ENCODE measurements around the gene RHOA. TPM values are rescaled to one million over a fixed set of nuclear protein-coding genes. Genes with fewer than 3 reads are reported as not detected.
A peak's percentile ranks its signal among the peaks of the same experiment; 100 is the strongest.
"Not testable (repeated sequence)": the region's sequence is repeated elsewhere in the genome, so short reads cannot be mapped to it uniquely, and the experiment has no call there.

The RHOA gene
- polyA plus RNA-seq, 3 donors from 2014 or later = 863 to 1,056 (median 891) TPM

DNA sequence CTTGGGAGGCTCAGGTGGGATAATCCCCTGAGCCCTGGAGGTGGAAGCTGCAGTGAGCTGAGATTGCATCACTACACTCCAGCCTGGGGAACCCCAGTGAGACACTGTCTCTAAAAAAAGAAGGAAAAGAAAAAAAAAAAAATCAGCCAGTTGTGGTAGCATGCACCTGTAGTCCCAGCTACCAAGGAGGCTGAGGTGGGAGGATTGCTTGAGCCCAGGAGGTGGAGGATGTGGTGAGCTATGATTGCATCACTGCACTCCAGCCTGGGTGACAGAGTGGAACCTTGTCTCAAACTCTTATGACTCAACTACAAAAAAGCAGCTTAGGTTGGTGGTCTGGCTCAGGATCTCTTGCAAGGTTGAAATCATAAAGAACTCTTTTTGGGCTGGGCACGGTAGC is 34.3 kb downstream of the RHOA start:
- Mint-ChIP-seq H3K27ac (peak overlapping the region in 3 of 6 donors; percentile 6 to 64 (median 57)), H3K27me3 (ENCODE audit: low read depth in 3 of 3) (peaks cover 0 to 2% (median 0%) of the 10 kb centered on the region in 3 donors), H3K9me3 (no peaks in the 10 kb centered on the region), H3K4me1 (peaks cover 55 to 66% of the 10 kb centered on the region in 2 donors), H3K4me3 (peak overlapping the region in 2 of 5 donors; percentile 15 to 26), H3K36me3 (peaks cover 0 to 8% (median 7%) of the 10 kb centered on the region in 3 donors)
- DNase-seq = no peak

DNA sequence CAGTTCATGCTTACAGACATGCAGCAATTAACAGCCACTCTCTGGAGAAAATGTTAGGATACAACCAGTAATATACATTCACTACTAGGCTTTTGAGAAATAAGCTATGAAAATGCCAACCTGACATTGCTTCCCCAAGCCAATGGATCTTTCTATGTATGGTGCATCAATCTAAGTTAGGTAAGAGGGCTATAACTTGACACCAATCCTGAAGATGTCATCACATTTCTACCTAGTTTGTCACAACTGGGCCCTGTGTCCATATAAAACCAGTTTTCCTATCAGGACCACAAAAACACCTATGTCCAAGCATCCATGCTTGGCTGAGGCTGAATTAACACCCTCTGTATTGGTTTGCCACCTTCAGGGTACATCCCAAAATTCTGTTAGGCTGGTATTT is 39.8 kb downstream of the RHOA start:
- H3K27me3 Mint-ChIP-seq (ENCODE audit: low read depth in 3 of 3) = peaks cover 0 to 6% (median 5%) of the 10 kb centered on the region in 3 donors
- peak overlapping the region in 2 of 6 donors; percentile 31 to 64 for H3K27ac Mint-ChIP-seq
- H3K9me3 Mint-ChIP-seq = no peaks in the 10 kb centered on the region
- H3K4me1 Mint-ChIP-seq = peaks cover 28 to 48% of the 10 kb centered on the region in 2 donors
- no peak overlapping the region for H3K4me3 Mint-ChIP-seq
- no peak for DNase-seq
- H3K36me3 Mint-ChIP-seq = peaks cover 0 to 25% (median 11%) of the 10 kb centered on the region in 3 donors

DNA sequence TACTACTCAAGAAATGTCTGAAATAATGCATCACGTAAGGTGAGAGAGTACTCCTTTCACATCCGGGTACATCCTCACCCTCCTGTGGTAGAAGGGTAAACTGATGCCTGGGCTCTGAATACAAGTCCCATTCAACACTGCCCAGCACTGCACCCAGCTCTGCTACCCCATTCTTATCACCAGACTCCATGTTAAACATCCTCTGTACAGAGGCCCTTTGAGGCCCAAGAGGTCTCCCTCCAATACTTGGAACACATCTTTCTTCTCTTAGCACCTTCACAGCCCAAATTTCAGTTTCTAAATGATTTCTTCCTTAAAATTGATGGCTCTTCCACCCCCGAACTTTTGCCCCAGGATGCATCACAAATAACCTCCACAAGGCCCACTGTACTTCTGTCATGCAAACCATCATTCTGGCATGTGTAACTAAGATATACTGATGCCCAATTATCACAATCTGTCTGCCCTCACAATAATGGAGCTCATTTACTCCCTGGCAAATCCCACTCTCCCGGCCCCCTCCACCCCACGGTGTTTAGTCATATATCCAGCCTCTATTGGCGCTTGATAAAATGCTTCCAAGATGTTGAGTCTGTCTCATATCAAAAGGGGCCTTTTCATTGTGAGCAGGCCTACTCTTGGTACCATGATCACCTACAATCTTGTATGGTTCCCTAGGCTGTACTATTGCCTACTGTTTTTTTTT is 41.0 kb downstream of the RHOA start:
- DNase-seq = no peak
- Mint-ChIP-seq H3K4me1 (peaks cover 23 to 49% of the 10 kb centered on the region in 2 donors), H3K36me3 (peaks cover 0 to 29% (median 15%) of the 10 kb centered on the region in 3 donors), H3K9me3 (no peaks in the 10 kb centered on the region), H3K27me3 (ENCODE audit: low read depth in 3 of 3) (peaks cover 0 to 9% (median 5%) of the 10 kb centered on the region in 3 donors), H3K27ac (peak overlapping the region in 5 of 6 donors; percentile 1 to 60 (median 15)), H3K4me3 (peak overlapping the region in 1 of 5 donors; percentile 4)

DNA sequence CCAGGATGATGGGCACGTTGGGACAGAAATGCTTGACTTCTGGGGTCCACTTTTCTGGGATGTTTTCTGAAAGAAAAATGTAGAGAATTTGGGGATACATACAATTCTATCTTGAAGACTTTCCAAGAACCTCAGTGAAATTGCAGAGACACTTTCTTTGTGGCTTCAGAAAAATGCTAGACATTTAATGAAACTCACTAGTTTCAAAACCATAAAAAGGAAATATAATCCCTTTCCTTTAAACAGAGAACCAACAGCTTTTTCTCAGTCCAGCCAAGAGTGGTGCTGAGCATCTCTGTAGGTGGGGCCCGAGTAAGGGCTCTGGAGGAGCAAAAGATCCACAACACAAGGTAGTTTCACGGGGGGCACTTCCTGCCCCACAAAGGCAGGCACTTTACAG is 49.2 kb downstream of the RHOA start:
- H3K4me3 Mint-ChIP-seq = no peak overlapping the region

DNA sequence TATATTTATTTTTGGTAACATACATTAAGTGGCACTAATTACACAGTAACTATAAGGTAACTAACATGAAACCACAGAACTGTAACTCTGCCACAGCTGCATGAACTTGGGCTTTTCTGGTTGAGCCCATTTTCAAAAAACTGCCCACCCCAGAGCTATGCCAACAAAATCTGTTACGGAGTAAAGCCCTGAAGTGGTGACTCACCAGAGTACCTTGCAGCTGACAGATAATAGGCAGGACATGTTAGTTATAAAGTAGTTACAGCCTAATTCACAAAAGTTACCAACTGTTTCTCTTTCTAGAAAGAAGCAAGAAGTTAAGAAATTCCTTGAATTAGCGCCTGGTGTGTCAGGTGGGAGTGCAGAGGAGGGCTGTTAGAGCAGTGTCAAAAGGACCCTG is 52.2 kb downstream of the RHOA start:
- Mint-ChIP-seq H3K27me3 (ENCODE audit: low read depth in 3 of 3) (peaks cover 0 to 3% (median 2%) of the 10 kb centered on the region in 3 donors), H3K4me1 (peaks cover 15 to 23% of the 10 kb centered on the region in 2 donors), H3K9me3 (no peaks in the 10 kb centered on the region), H3K36me3 (peaks cover 15 to 19% (median 15%) of the 10 kb centered on the region in 3 donors), H3K27ac (peak overlapping the region; percentile 75 to 89 (median 84)), H3K4me3 (peak overlapping the region in 2 of 5 donors; percentile 58 to 87)
- no peak for DNase-seq

More for the DNA sequence above, 49.2 kb downstream of the RHOA start:
- Mint-ChIP-seq H3K9me3 (no peaks in the 10 kb centered on the region), H3K27ac (peak overlapping the region in 4 of 6 donors; percentile 5 to 43 (median 35)), H3K27me3 (ENCODE audit: low read depth in 3 of 3) (peaks cover 0 to 3% (median 3%) of the 10 kb centered on the region in 3 donors), H3K4me1 (peaks cover 8 to 9% of the 10 kb centered on the region in 2 donors), H3K36me3 (peaks cover 10 to 16% (median 15%) of the 10 kb centered on the region in 3 donors)
- no peak for DNase-seq

DNA sequence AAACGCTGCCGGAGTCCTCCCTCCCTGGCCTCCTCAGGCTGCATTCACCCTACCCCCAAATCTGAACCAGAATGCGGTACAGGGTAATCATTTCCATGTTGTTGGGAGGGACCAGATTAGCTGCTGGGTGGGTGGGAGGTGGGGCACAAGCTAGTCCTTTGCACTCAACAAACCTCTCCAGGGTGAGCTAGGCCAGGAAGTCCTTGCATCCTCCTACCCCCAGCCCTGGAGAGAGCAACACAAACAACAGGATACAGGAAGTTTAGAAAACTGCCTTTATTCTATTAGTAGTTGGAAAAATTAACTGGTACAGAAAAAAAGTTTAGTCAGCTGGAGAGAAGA is 52.9 kb downstream of the RHOA start:
- H3K27ac Mint-ChIP-seq = peak overlapping the region; percentile 75 to 89 (median 84)
- DNase-seq = no peak
- peak overlapping the region; percentile 87 to 97 (median 96) for H3K4me3 Mint-ChIP-seq
- H3K4me1 Mint-ChIP-seq = peaks cover 15 to 23% of the 10 kb centered on the region in 2 donors
- H3K36me3 Mint-ChIP-seq = peaks cover 15 to 19% (median 15%) of the 10 kb centered on the region in 3 donors
- peaks cover 0 to 3% (median 2%) of the 10 kb centered on the region in 3 donors for H3K27me3 Mint-ChIP-seq (ENCODE audit: low read depth in 3 of 3)
- H3K9me3 Mint-ChIP-seq = no peaks in the 10 kb centered on the region

DNA sequence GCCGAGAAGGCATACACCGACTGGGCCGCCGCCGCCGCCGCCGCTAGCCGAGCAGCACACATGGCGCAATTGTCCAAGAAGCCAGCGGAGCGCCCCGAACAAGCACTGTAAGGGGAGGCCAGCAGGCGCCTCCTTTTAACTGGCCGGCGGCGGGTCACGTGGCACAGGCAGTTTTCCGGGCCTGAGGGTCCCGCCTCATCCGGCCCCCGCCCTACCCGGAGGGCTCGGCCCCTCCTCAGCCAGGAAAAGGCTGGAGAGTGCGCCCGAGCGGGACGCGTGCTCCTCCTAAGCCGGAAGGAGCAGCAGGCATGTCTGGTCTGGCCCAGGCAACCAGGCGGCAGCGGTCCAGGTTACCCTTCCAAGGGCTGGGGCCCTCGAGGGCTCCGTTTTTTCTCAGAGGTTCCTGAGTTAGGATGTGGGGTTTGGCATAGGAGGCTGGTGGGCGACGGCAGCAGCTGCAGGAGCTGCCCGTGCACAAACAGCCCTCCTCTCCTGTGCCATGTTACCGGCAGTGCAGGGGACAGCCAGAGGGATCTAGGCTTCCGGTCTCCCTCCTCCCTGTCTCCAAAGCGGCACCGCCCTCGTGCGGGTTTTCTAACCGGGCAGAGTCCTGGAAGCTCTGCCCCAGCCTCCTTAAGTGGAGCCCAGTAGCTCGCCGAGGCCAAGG is 53.4 kb downstream of the RHOA start, which contains the start of gene GPX1:
GPX1 (minus strand) TSS at position 137 of the 667 bp plus-strand sequence; CDS start at position 62, 75 bp downstream.
- peak within 1 kb of the TSS; percentile 87 to 97 (median 96) for H3K4me3 Mint-ChIP-seq
- H3K27me3 Mint-ChIP-seq (ENCODE audit: low read depth in 3 of 3) = peaks cover 0 to 3% (median 2%) of the 10 kb centered on the region in 3 donors
- DNase-seq = peak; percentile 77 to 78 (median 78)
- peak within 1 kb of the TSS; percentile 86 to 93 (median 92) for H3K27ac Mint-ChIP-seq
- H3K4me1 Mint-ChIP-seq = peaks cover 15 to 23% of the 10 kb centered on the region in 2 donors
- H3K9me3 Mint-ChIP-seq = no peaks in the 10 kb centered on the region
- H3K36me3 Mint-ChIP-seq = peaks cover 15 to 19% (median 15%) of the 10 kb centered on the region in 3 donors

DNA sequence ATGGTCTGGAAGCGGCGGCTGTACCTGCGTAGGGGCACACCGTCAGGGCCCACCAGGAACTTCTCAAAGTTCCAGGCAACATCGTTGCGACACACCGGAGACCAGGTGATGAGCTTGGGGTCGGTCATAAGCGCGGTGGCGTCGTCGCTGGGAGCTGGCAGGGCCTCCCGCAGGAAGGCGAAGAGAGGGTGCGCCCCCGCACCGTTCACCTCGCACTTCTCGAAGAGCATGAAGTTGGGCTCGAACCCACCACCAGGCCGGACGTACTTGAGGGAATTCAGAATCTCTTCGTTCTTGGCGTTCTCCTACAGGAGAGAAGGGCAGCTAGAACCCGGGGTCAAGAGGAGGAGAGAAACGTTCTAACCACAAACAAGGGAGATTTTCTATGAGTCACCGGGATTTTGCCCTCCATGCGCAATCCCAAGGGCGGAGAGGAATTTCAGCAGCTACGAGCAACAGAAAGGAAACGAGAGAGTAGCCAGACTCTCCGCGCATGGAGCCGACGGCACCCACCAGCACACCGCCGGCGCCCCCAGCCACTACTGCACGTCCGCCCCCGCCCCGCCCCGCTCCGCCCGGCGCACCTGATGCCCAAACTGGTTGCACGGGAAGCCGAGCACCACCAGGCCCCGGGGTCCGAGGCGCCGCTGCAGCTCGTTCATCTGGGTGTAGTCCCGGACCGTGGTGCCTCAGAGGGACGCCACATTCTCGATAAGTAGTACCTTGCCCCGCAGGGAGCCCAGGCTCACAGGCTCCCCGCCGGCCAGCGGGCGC is 54.1 kb downstream of the RHOA start:
- peaks cover 14 to 18% (median 14%) of the 10 kb centered on the region in 3 donors for H3K36me3 Mint-ChIP-seq

DNA sequence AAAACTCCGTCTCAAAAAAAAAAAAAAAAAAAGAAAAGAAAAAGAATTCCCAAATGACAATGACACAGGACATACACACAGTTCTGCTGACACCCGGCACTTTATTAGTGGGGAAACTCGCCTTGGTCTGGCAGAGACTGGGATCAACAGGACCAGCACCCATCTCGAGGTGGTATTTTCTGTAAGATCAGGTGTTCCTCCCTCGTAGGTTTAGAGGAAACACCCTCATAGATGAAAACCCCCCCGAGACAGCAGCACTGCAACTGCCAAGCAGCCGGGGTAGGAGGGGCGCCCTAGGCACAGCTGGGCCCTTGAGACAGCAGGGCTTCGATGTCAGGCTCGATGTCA is 54.7 kb downstream of the RHOA start:
- not testable (repeated sequence) for H3K27me3 Mint-ChIP-seq (ENCODE audit: low read depth in 3 of 3); H3K9me3 Mint-ChIP-seq
- peak in 1 of 3 donors; percentile 6 for DNase-seq
- Mint-ChIP-seq H3K36me3 (peaks cover 11 to 14% (median 11%) of the 10 kb centered on the region in 3 donors), H3K27ac (peak overlapping the region; percentile 86 to 93 (median 92)), H3K4me1 (peaks cover 15 to 21% of the 10 kb centered on the region in 2 donors), H3K4me3 (peak overlapping the region; percentile 87 to 97 (median 96))

More for the DNA sequence above, 54.1 kb downstream of the RHOA start:
- Mint-ChIP-seq H3K4me1 (peaks cover 15 to 22% of the 10 kb centered on the region in 2 donors), H3K27ac (peak overlapping the region; percentile 86 to 93 (median 92)), H3K4me3 (peak overlapping the region; percentile 87 to 97 (median 96))
- peak; percentile 14 to 36 (median 15) for DNase-seq
- H3K27me3 Mint-ChIP-seq (ENCODE audit: low read depth in 3 of 3); H3K9me3 Mint-ChIP-seq: not testable (repeated sequence)

DNA sequence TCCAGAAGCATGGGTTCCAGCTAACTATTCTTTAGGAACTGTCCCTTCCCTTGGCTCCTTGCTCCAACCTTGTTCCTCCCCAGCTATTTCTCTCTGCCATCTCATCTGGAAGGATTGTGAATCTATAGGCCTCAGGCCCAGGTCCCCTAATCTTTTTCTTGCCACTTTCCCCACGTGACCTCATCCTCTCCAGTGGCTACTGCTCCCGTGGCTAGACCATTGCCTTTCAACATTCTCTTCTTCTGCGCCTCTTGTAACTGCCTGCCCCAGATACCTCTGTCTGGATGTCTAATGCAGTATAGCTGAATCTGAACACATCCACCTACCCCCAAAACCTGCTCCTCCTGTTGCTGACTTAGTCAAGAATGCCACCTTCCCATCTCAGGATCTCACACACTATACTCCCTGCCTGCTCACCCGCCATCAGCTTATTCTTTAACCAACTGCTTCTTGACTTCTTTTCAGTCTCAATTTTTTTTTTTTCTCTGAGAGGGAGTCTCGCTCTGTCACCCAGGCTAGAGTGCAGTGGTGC is 58.8 kb downstream of the RHOA start:
- Mint-ChIP-seq H3K9me3 (no peaks in the 10 kb centered on the region), H3K27me3 (ENCODE audit: low read depth in 3 of 3) (peaks cover 0 to 2% (median 0%) of the 10 kb centered on the region in 3 donors), H3K4me3 (no peak overlapping the region), H3K36me3 (peaks cover 5 to 6% (median 5%) of the 10 kb centered on the region in 3 donors), H3K4me1 (peaks cover 15 to 18% of the 10 kb centered on the region in 2 donors), H3K27ac (peak overlapping the region in 1 of 6 donors; percentile 37)
- DNase-seq = no peak

DNA sequence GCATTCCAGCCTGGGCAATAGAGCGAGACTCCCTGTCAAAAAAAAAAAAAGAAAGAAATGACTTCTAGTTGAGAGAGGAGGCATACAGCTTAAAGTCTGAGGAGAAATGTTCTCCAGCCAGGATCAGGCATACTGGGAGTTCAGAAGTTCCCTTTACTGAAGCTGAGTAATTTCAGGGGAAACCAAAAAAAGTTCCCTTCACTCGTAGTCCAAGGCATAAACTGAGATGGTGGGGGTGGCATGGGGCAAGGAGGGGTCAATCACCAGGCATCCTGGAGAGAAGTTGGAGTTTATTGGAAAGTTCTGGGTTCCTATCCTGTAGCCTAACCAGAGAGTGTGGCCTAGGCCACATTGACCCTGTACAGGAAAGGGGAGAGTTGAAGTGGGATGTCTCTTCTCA is 59.5 kb downstream of the RHOA start:
- Mint-ChIP-seq H3K27me3 (ENCODE audit: low read depth in 3 of 3) (no peaks in the 10 kb centered on the region), H3K4me3 (no peak overlapping the region), H3K9me3 (no peaks in the 10 kb centered on the region), H3K4me1 (peaks cover 11 to 14% of the 10 kb centered on the region in 2 donors), H3K27ac (no peak overlapping the region), H3K36me3 (peaks cover 5 to 6% (median 5%) of the 10 kb centered on the region in 3 donors)
- DNase-seq = no peak

DNA sequence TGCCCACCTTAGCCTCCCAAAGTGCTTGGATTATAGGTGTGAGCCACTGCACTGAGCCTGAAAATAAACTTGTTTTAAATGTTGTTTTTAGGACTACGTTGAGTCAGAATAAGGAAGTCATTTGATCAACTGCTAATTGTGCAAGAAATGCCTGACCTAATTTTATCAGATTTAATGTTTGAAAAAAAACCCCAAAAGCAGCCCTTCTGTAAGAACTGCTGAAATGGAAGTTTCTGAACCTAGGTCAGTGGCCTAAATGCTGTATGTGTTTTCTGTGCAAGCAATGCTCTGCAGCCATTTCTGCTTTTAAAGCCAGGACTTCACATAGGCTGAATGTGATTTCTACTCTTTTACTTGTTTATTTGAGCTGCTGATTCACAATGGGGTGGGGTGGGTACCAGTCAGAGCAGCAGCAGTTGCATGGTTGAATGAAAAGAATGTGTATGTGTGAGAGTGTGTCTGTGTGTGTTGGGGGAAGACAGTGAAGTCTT is 60.2 kb downstream of the RHOA start:
- DNase-seq = no peak
- Mint-ChIP-seq H3K36me3 (peaks cover 5% of the 10 kb centered on the region in 3 donors), H3K4me1 (peaks cover 7 to 8% of the 10 kb centered on the region in 2 donors), H3K9me3 (no peaks in the 10 kb centered on the region), H3K27me3 (ENCODE audit: low read depth in 3 of 3) (peaks cover 0 to 2% (median 0%) of the 10 kb centered on the region in 3 donors), H3K27ac (peak overlapping the region in 2 of 6 donors; percentile 9 to 14), H3K4me3 (no peak overlapping the region)
